Gastrocnemius medialis (tissue), 4 donors: ENCODE measurements around the gene ZBTB4. TPM values are rescaled to one million over a fixed set of nuclear protein-coding genes. Genes with fewer than 3 reads are reported as not detected.

Source experiments
- ATAC-seq, 2 donors: fragments of 150-250 bp; one replicate each; pipeline ENCODE4 v1.9.1; 2016
- DNase-seq, 2 donors: peaks; one replicate each; pipeline ENCODE4 v3.0.0-alpha.2; 2019
- H3K27ac ChIP-seq, 4 donors: fragments of 200-600 bp; sonication (generic); 1 replicate in 1 of 4; 2 replicates in 3 of 4; pipeline ENCODE4 v1.5.1; 2016 to 2018; ENCODE audit warnings: mild to moderate bottlenecking in 2 of 4, moderate library complexity in 1 of 4
- H3K27me3 ChIP-seq, 3 donors: fragments of 200-600 bp; sonication (generic) in 2 of 3; 1 replicate in 1 of 3; 2 replicates in 2 of 3; pipeline versions ENCODE4 v1.5.1 to v1.6.0; 2016 to 2019; ENCODE audit warnings: mild to moderate bottlenecking in 1 of 3, moderate library complexity in 1 of 3
- H3K36me3 ChIP-seq, 2 donors: fragments of 200-600 bp; sonication (generic) in 1 of 2; one replicate each; pipeline ENCODE4 v1.5.1; 2017 to 2018
- H3K4me1 ChIP-seq, 2 donors: fragments of 200-600 bp; sonication (generic) in 1 of 2; one replicate each; pipeline ENCODE4 v1.5.1; 2016 to 2017; ENCODE audit warnings: mild to moderate bottlenecking in 2 of 2
- H3K4me3 ChIP-seq, 4 donors: fragments of 200-600 bp; sonication (generic) in 3 of 4; 1 replicate in 1 of 4; 2 replicates in 3 of 4; pipeline ENCODE4 v1.5.1; 2016 to 2019; ENCODE audit warnings: mild to moderate bottlenecking in 2 of 4
- H3K9me3 ChIP-seq, 3 donors: fragments of 200-600 bp; sonication (generic) in 2 of 3; 1 replicate in 1 of 3; 2 replicates in 2 of 3; pipeline ENCODE4 v1.5.1; 2016 to 2019
- CTCF ChIP-seq, 5 experiments: fragments of 450-650 bp in 3 of 5; fragments of 200-600 bp in 2 of 5; sonication (generic) in 2 of 5; IDR thresholded peaks in 4 of 5; conservative IDR thresholded peaks in 1 of 5; 1 replicate in 4 of 5; 2 replicates in 1 of 5; pipeline ENCODE4 v1.5.1; 2016 to 2019; ENCODE audit warnings: antibody characterized with exemption in 5 of 5, mild to moderate bottlenecking in 3 of 5, moderate library complexity in 3 of 5
- POLR2A ChIP-seq, 2 donors: fragments of 450-650 bp; IDR thresholded peaks; one replicate each; pipeline ENCODE4 v1.6.1; 2017; ENCODE audit warnings: antibody characterized with exemption in 2 of 2, mild to moderate bottlenecking in 2 of 2, moderate library complexity in 2 of 2
- in situ Hi-C, 4 donors: fragments of 200-750 bp; cut with MboI; loops; one replicate each; pipeline versions ENCODE4 v1.15.0 to v1.8.0; 2017; ENCODE audit warnings: low sequenced_read_pairs in 4 of 4
- intact Hi-C: fragments of 100-400 bp; cut with DNase I; formaldehyde crosslinking; loops from one replicate; pipeline ENCODE4 v1.15.1; 2023; ENCODE audit warnings: low total_unique reads
- total RNA-seq, 4 donors: library from RNA; depleted of rRNA; stranded (reverse); fragments of >200 nt; gene quantifications; one replicate each; pipeline versions ENCODE4 v1.1.0 to v1.2.3, GENCODE V29; 2016

ZBTB4 gene
- total RNA-seq, 4 donors from 2014 or later, result 24.2 to 43.1 (median 31.2) TPM

- in situ Hi-C loops (no loop called here), intact Hi-C loops (no loop called here)
- DNase-seq, result no peak
- Histone ChIP-seq H3K36me3 (no peaks in the 10 kb centered on the region), H3K4me3 (no peak overlapping the region), H3K4me1 (no peaks in the 10 kb centered on the region), H3K9me3 (no peaks in the 10 kb centered on the region), H3K27ac (no peak overlapping the region), H3K27me3 (no peaks in the 10 kb centered on the region)
- TF ChIP-seq CTCF (IDR thresholded peaks at IDR 0.05 in 4 of 5, conservative IDR thresholded peaks at IDR 0.05 in 1 of 5) (no peak), POLR2A (IDR thresholded peaks at IDR 0.05) (no peak)
- ATAC-seq, result no peak
Measured at GRCh38 chr17:7413346-7413985, 66.0 kb downstream of the ZBTB4 start.

- TF ChIP-seq CTCF (IDR thresholded peaks at IDR 0.05 in 4 of 5, conservative IDR thresholded peaks at IDR 0.05 in 1 of 5) (no peak), POLR2A (IDR thresholded peaks at IDR 0.05) (no peak)
- H3K4me3 ChIP-seq, result no peak overlapping the region
- DNase-seq, result no peak
- no peaks in the 10 kb centered on the region for H3K36me3 ChIP-seq
- ATAC-seq, result no peak
- intact Hi-C loops (no loop called here), in situ Hi-C loops (no loop called here)
- H3K27ac ChIP-seq, result no peak overlapping the region
- H3K27me3 ChIP-seq, result no peaks in the 10 kb centered on the region
- no peaks in the 10 kb centered on the region for H3K9me3 ChIP-seq
- no peaks in the 10 kb centered on the region for H3K4me1 ChIP-seq
Measured at GRCh38 chr17:7411427-7411750, 68.0 kb downstream of the ZBTB4 start.

- ATAC-seq, result no peak
- in situ Hi-C loops (no loop called here), intact Hi-C loops (no loop called here)
- no peak for DNase-seq
- Histone ChIP-seq H3K27ac (no peak overlapping the region), H3K4me3 (no peak overlapping the region), H3K36me3 (no peaks in the 10 kb centered on the region), H3K27me3 (no peaks in the 10 kb centered on the region), H3K9me3 (no peaks in the 10 kb centered on the region), H3K4me1 (peaks cover 0 to 3% of the 10 kb centered on the region in 2 donors)
- TF ChIP-seq CTCF (IDR thresholded peaks at IDR 0.05 in 4 of 5, conservative IDR thresholded peaks at IDR 0.05 in 1 of 5), result no peak
- no peak for TF ChIP-seq POLR2A (IDR thresholded peaks at IDR 0.05)
Measured at GRCh38 chr17:7410634-7411426, 68.6 kb downstream of the ZBTB4 start.

GRCh38 chr17:7409716-7410115 lies 69.7 kb downstream of the ZBTB4 start:
- ATAC-seq, result no peak
- DNase-seq, result no peak
- in situ Hi-C loops, result no loop called here
- Histone ChIP-seq H3K4me3 (no peak overlapping the region), H3K27me3 (no peaks in the 10 kb centered on the region), H3K36me3 (no peaks in the 10 kb centered on the region), H3K9me3 (no peaks in the 10 kb centered on the region), H3K4me1 (peaks cover 3 to 9% of the 10 kb centered on the region in 2 donors), H3K27ac (no peak overlapping the region)
- TF ChIP-seq CTCF (IDR thresholded peaks at IDR 0.05 in 4 of 5, conservative IDR thresholded peaks at IDR 0.05 in 1 of 5) (no peak), POLR2A (IDR thresholded peaks at IDR 0.05) (no peak)
- intact Hi-C loops, result loop anchor here (10.0 kb wide), 1 partner anchor 275 kb away; the partner anchor contains the start of genes TP53 and WRAP53

Other genes with a start within 250 kb of the ZBTB4 start
- gene DVL2, start 245.1 kb downstream of the ZBTB4 start, total RNA-seq, result 10 to 100 TPM; 15.5 to 22.6 (median 20.5) TPM
- gene PHF23, start 240.2 kb downstream of the ZBTB4 start, total RNA-seq, result 10 to 100 TPM; 16.9 to 31.8 (median 24.1) TPM
- 100 to 1,000 TPM; 207 to 626 (median 258) TPM for gene GABARAP, start 237.2 kb downstream of the ZBTB4 start, total RNA-seq
- 100 to 1,000 TPM in 3 of 4 donors, 10 to 100 TPM in 1; 71.5 to 150 (median 111) TPM for gene CTDNEP1, start 227.9 kb downstream of the ZBTB4 start, total RNA-seq
- 10 to 100 TPM; 13.3 to 52.7 (median 26.7) TPM for gene ELP5, start 227.4 kb downstream of the ZBTB4 start, total RNA-seq
- 1 to 10 TPM in 1 of 4 donors, under 1 TPM in 1, not detected in 2; 0.46 to 5.1 TPM for gene CLDN7, start 217.2 kb downstream of the ZBTB4 start, total RNA-seq
- 100 to 1,000 TPM; 148 to 310 (median 227) TPM for gene SLC2A4, start 197.9 kb downstream of the ZBTB4 start, total RNA-seq
- gene YBX2, start 185.0 kb downstream of the ZBTB4 start, total RNA-seq, result 1 to 10 TPM in 1 of 4 donors, under 1 TPM in 2, not detected in 1; 0.42 to 2.2 (median 0.46) TPM
- 100 to 1,000 TPM; 115 to 384 (median 273) TPM for gene EIF5A, start 172.0 kb downstream of the ZBTB4 start, total RNA-seq
- 100 to 1,000 TPM; 135 to 240 (median 169) TPM for gene GPS2, start 164.3 kb downstream of the ZBTB4 start, total RNA-seq
- gene NEURL4, start 150.3 kb downstream of the ZBTB4 start, total RNA-seq, result 10 to 100 TPM; 21.8 to 26.7 (median 23.5) TPM
- 10 to 100 TPM in 1 of 4 donors, 1 to 10 TPM in 1, under 1 TPM in 2; 0.22 to 16.3 (median 1.7) TPM for gene ACAP1, start 143.1 kb downstream of the ZBTB4 start, total RNA-seq
- gene KCTD11, start 127.5 kb downstream of the ZBTB4 start, total RNA-seq, result 1 to 10 TPM; 3.6 to 7.0 (median 4.6) TPM
- gene TMEM95, start 124.5 kb downstream of the ZBTB4 start, total RNA-seq, result not detected
- 1 to 10 TPM in 1 of 4 donors, under 1 TPM in 1, not detected in 2; 0.13 to 2.2 TPM for gene TNK1, start 98.5 kb downstream of the ZBTB4 start, total RNA-seq
- 10 to 100 TPM in 3 of 4 donors, 1 to 10 TPM in 1; 8.9 to 20.3 (median 14.4) TPM for gene PLSCR3, start 85.1 kb downstream of the ZBTB4 start, total RNA-seq
- gene TMEM256, start 75.5 kb downstream of the ZBTB4 start, total RNA-seq, result 10 to 100 TPM; 28.9 to 65.6 (median 50.2) TPM
- gene NLGN2, start 71.8 kb downstream of the ZBTB4 start, total RNA-seq, result 1 to 10 TPM; 4.2 to 6.6 (median 4.4) TPM
- gene SPEM1, start 59.3 kb downstream of the ZBTB4 start, total RNA-seq, result not detected
- gene SPEM2, start 54.0 kb downstream of the ZBTB4 start, total RNA-seq, result not detected
- not detected for gene SPEM3, start 50.8 kb downstream of the ZBTB4 start, total RNA-seq
- 1 to 10 TPM in 3 of 4 donors, under 1 TPM in 1; 0.92 to 3.9 (median 2.3) TPM for gene TMEM102, start 44.2 kb downstream of the ZBTB4 start, total RNA-seq
- gene FGF11, start 40.1 kb downstream of the ZBTB4 start, total RNA-seq, result 1 to 10 TPM; 1.2 to 7.4 (median 4.1) TPM
- gene CHRNB1, start 34.6 kb downstream of the ZBTB4 start, total RNA-seq, result 100 to 1,000 TPM in 2 of 4 donors, 10 to 100 TPM in 2; 82.3 to 202 (median 101) TPM
- not detected for gene SLC35G6, start 1.8 kb upstream of the ZBTB4 start, total RNA-seq
- 10 to 100 TPM; 20.3 to 56.9 (median 39.3) TPM for gene POLR2A, start 4.7 kb upstream of the ZBTB4 start, total RNA-seq
- gene TNFSF12, start 69.4 kb upstream of the ZBTB4 start, total RNA-seq, result 10 to 100 TPM in 3 of 4 donors, 1 to 10 TPM in 1; 7.9 to 26.1 (median 16.9) TPM
- 1 to 10 TPM; 2.8 to 8.4 (median 5.0) TPM for gene TNFSF13, start 79.1 kb upstream of the ZBTB4 start, total RNA-seq
- gene SENP3, start 82.3 kb upstream of the ZBTB4 start, total RNA-seq, result 10 to 100 TPM; 63.6 to 71.5 (median 68.8) TPM
- 10 to 100 TPM; 10.1 to 66.5 (median 20.3) TPM for gene CD68, start 100.0 kb upstream of the ZBTB4 start, total RNA-seq
- 100 to 1,000 TPM in 2 of 4 donors, 10 to 100 TPM in 2; 55.9 to 157 (median 101) TPM for gene MPDU1, start 104.2 kb upstream of the ZBTB4 start, total RNA-seq
- 1 to 10 TPM in 2 of 4 donors, under 1 TPM in 1, not detected in 1; 0.66 to 1.3 (median 1.1) TPM for gene SOX15, start 110.5 kb upstream of the ZBTB4 start, total RNA-seq
- 100 to 1,000 TPM; 100 to 174 (median 140) TPM for gene FXR2, start 135.3 kb upstream of the ZBTB4 start, total RNA-seq
- 10 to 100 TPM; 38.4 to 79.4 (median 60.4) TPM for gene SAT2, start 148.2 kb upstream of the ZBTB4 start, total RNA-seq
- gene SHBG, start 150.5 kb upstream of the ZBTB4 start, total RNA-seq, result not detected
- gene ATP1B2, start 171.3 kb upstream of the ZBTB4 start, total RNA-seq, result under 1 TPM; 0.10 to 0.81 (median 0.21) TPM
- gene TP53, start 207.9 kb upstream of the ZBTB4 start, total RNA-seq, result 10 to 100 TPM; 14.1 to 17.0 (median 15.4) TPM
- gene WRAP53, start 208.8 kb upstream of the ZBTB4 start, total RNA-seq, result 1 to 10 TPM; 2.6 to 5.8 (median 3.7) TPM
- gene EFNB3, start 225.6 kb upstream of the ZBTB4 start, total RNA-seq, result under 1 TPM in 3 of 4 donors, not detected in 1; 0.13 to 0.46 (median 0.31) TPM
- gene DNAH2, start 238.1 kb upstream of the ZBTB4 start, total RNA-seq, result not detected